Measurements from ENCODE around the gene SELENOO. TPM values are rescaled to one million over a fixed set of nuclear protein-coding genes. Genes with fewer than 3 reads are reported as not detected.

SELENOO gene
- total and polyA plus RNA-seq, 2 of the 13 experiments (the other 11 are each of a cell fraction or from before 2014, with no cell fraction given): 14.4 to 19.0 TPM

- TF ChIP-seq ZNF407 (CRISPR knock-in tag; IDR thresholded peaks at IDR 0.05; ENCODE audit: not compliant biosample characterization): peak; percentile 75
- peak; percentile 72 for TF ChIP-seq POGK (CRISPR knock-in tag; conservative IDR thresholded peaks at IDR 0.05)
- TF ChIP-seq JUN (CRISPR knock-in tag; IDR thresholded peaks at IDR 0.05): peak; percentile 74; the same call in 1 of the 2 replicates
- no peak for TF ChIP-seq AKNA (CRISPR knock-in tag; IDR thresholded peaks at IDR 0.05; ENCODE audit: borderline replicate concordance)
- TF ChIP-seq PAWR (CRISPR knock-in tag; IDR thresholded peaks at IDR 0.05; ENCODE audit: borderline replicate concordance): peak; percentile 47; the same call in 1 of the 2 replicates
- TF ChIP-seq ZUFSP (CRISPR knock-in tag; IDR thresholded peaks at IDR 0.05; ENCODE audit: borderline replicate concordance): no peak
- 0 out of 2 replicates have a peak, but pooled peaks have one; percentile 45 for TF ChIP-seq ZNF275 (CRISPR knock-in tag; IDR thresholded peaks at IDR 0.05; ENCODE audit: borderline replicate concordance)
These were observed 43.8 kb downstream of the SELENOO start, which contains the start of gene TUBGCP6 (continued) for GRCh38 chr22:50244420-50245213.

Measured in HepG2 (cell line).